Activated CD4-positive, alpha-beta T cell treated with anti-CD3 and anti-CD28 coated beads, Interleukin-2, amount 10 ng/mL, durations not matched to agents 7 days and 5 days (primary cell): ENCODE data around the gene EPB41L4B. TPM values are rescaled to one million over a fixed set of nuclear protein-coding genes. Genes with fewer than 3 reads are reported as not detected.
"Not testable (repeated sequence)": the region's sequence is repeated elsewhere in the genome, so short reads cannot be mapped to it uniquely, and the experiment has no call there.

Source experiments
- CTCF ChIA-PET: fragments of 350-600 bp; sonication (Branson Sonifier 250); formaldehyde crosslinking; loops from one replicate; lab custom pipeline; 2021; ENCODE audit warnings: antibody characterized with exemption; lab: Charles Lee
- POLR2A ChIA-PET: fragments of 350-600 bp; sonication (Branson Sonifier 250); formaldehyde crosslinking; loops from one replicate; lab custom pipeline; 2021; ENCODE audit warnings: antibody characterized with exemption; lab: Charles Lee
- DNase-seq: peaks from one replicate; pipeline ENCODE4 v3.0.0-alpha.2; 2020
- H3K27ac Mint-ChIP-seq: one replicate; pipeline ENCODE4 v1.8.0; 2021; ENCODE audit warnings: mild to moderate bottlenecking, moderate library complexity, mixed read lengths
- H3K27me3 Mint-ChIP-seq: one replicate; pipeline ENCODE4 v1.8.0; 2021; ENCODE audit warnings: mixed read lengths
- H3K36me3 Mint-ChIP-seq: one replicate; pipeline ENCODE4 v1.8.0; 2021; ENCODE audit warnings: low read depth, mixed read lengths
- H3K4me1 Mint-ChIP-seq: one replicate; pipeline ENCODE4 v1.8.0; 2021; ENCODE audit warnings: mixed read lengths
- H3K4me3 Mint-ChIP-seq: one replicate; pipeline ENCODE4 v1.8.0; 2021; ENCODE audit warnings: mild to moderate bottlenecking, moderate library complexity, mixed read lengths
- H3K9me3 Mint-ChIP-seq: one replicate; pipeline ENCODE4 v1.8.0; 2021; ENCODE audit warnings: mixed read lengths
- total RNA-seq, 2 experiments: library from RNA; stranded (reverse); gene quantifications; one replicate each; pipeline ENCODE4 v1.2.3, GENCODE V29; 2021

Gene EPB41L4B
- total RNA-seq, result not detected

GRCh38 chr9:109320742-109321448, at the start of gene EPB41L4B:
Gene EPB41L4B, minus strand, starts transcription at chr9:109321059. Its CDS starts 613 bp downstream, at chr9:109320446.
- no peak within 1 kb of the TSS for H3K27ac Mint-ChIP-seq
- H3K4me1 Mint-ChIP-seq, result peaks cover 13% of the 10 kb centered on the region
- DNase-seq, result peak; percentile 91
- ChIA-PET POLR2A (no interaction called here), CTCF (no interaction called here)
- no peaks in the 10 kb centered on the region for H3K9me3 Mint-ChIP-seq
- H3K36me3 Mint-ChIP-seq, result no peaks in the 10 kb centered on the region
- H3K27me3 Mint-ChIP-seq, result peaks cover 59% of the 10 kb centered on the region
- peak within 1 kb of the TSS; percentile 72 for H3K4me3 Mint-ChIP-seq

- POLR2A ChIA-PET, result no interaction called here
- no peak overlapping the region for H3K27ac Mint-ChIP-seq
- no peak for DNase-seq
Observed at GRCh38 chr9:109369285-109369684, 48.4 kb upstream of the EPB41L4B start.

GRCh38 chr9:109360771-109361170, 39.9 kb upstream of the EPB41L4B start:
- H3K27me3 Mint-ChIP-seq, result peaks cover 10% of the 10 kb centered on the region
- H3K9me3 Mint-ChIP-seq, result no peaks in the 10 kb centered on the region
- ChIA-PET POLR2A (no interaction called here), CTCF (no interaction called here)
- no peaks in the 10 kb centered on the region for H3K4me1 Mint-ChIP-seq
- no peaks in the 10 kb centered on the region for H3K36me3 Mint-ChIP-seq
- no peak overlapping the region for H3K27ac Mint-ChIP-seq
- no peak for DNase-seq
- no peak overlapping the region for H3K4me3 Mint-ChIP-seq

More at GRCh38 chr9:109369285-109369684, 48.4 kb upstream of the EPB41L4B start:
- no peaks in the 10 kb centered on the region for H3K36me3 Mint-ChIP-seq
- peaks cover 8% of the 10 kb centered on the region for H3K27me3 Mint-ChIP-seq
- CTCF ChIA-PET, result no interaction called here
- H3K4me3 Mint-ChIP-seq, result no peak overlapping the region
- no peaks in the 10 kb centered on the region for H3K4me1 Mint-ChIP-seq
- H3K9me3 Mint-ChIP-seq, result peaks cover 3% of the 10 kb centered on the region

GRCh38 chr9:109358968-109359603, 38.2 kb upstream of the EPB41L4B start:
- H3K4me3 Mint-ChIP-seq, H3K36me3 Mint-ChIP-seq, H3K27ac Mint-ChIP-seq, H3K4me1 Mint-ChIP-seq, POLR2A ChIA-PET, H3K9me3 Mint-ChIP-seq, DNase-seq, H3K27me3 Mint-ChIP-seq: not testable (repeated sequence)
- CTCF ChIA-PET, result interaction anchor here (0.6 kb wide), 1 partner anchor 46 kb away, joined by 3 read pairs; no protein-coding TSS in a partner anchor

GRCh38 chr9:109355564-109356297, 34.9 kb upstream of the EPB41L4B start:
- Mint-ChIP-seq H3K9me3 (no peaks in the 10 kb centered on the region), H3K27me3 (peaks cover 2% of the 10 kb centered on the region), H3K27ac (no peak overlapping the region), H3K36me3 (no peaks in the 10 kb centered on the region), H3K4me1 (no peaks in the 10 kb centered on the region), H3K4me3 (no peak overlapping the region)
- POLR2A ChIA-PET, result no interaction called here
- CTCF ChIA-PET, result no interaction called here
- DNase-seq, result no peak

GRCh38 chr9:109354190-109354589, 33.3 kb upstream of the EPB41L4B start:
- CTCF ChIA-PET, result no interaction called here
- H3K36me3 Mint-ChIP-seq, result no peaks in the 10 kb centered on the region
- H3K9me3 Mint-ChIP-seq, result no peaks in the 10 kb centered on the region
- no peak overlapping the region for H3K27ac Mint-ChIP-seq
- DNase-seq, result no peak
- no peak overlapping the region for H3K4me3 Mint-ChIP-seq
- no peaks in the 10 kb centered on the region for H3K4me1 Mint-ChIP-seq
- POLR2A ChIA-PET, result no interaction called here
- H3K27me3 Mint-ChIP-seq, result no peaks in the 10 kb centered on the region

- peaks cover 4% of the 10 kb centered on the region for H3K27me3 Mint-ChIP-seq
- H3K4me1 Mint-ChIP-seq, result no peaks in the 10 kb centered on the region
- ChIA-PET POLR2A (interaction anchor here (0.5 kb wide), 1 partner anchor 1927 kb away, joined by 6 read pairs; no protein-coding TSS in a partner anchor), CTCF (interaction anchor here (0.6 kb wide), 1 partner anchor 727 kb away, joined by 4 read pairs; no protein-coding TSS in a partner anchor)
- DNase-seq, result no peak
- H3K4me3 Mint-ChIP-seq, result no peak overlapping the region
- H3K9me3 Mint-ChIP-seq, result no peaks in the 10 kb centered on the region
- no peak overlapping the region for H3K27ac Mint-ChIP-seq
- H3K36me3 Mint-ChIP-seq, result no peaks in the 10 kb centered on the region
Observed at GRCh38 chr9:109351032-109351431, 30.2 kb upstream of the EPB41L4B start.

GRCh38 chr9:109349421-109349846, 28.6 kb upstream of the EPB41L4B start:
- no peaks in the 10 kb centered on the region for H3K9me3 Mint-ChIP-seq
- peaks cover 4% of the 10 kb centered on the region for H3K27me3 Mint-ChIP-seq
- DNase-seq, result no peak
- POLR2A ChIA-PET, result no interaction called here
- no peak overlapping the region for H3K4me3 Mint-ChIP-seq
- H3K36me3 Mint-ChIP-seq, result no peaks in the 10 kb centered on the region
- no peak overlapping the region for H3K27ac Mint-ChIP-seq
- no peaks in the 10 kb centered on the region for H3K4me1 Mint-ChIP-seq
- CTCF ChIA-PET, result no interaction called here

GRCh38 chr9:109346904-109347303, 26.0 kb upstream of the EPB41L4B start:
- no peak for DNase-seq

GRCh38 chr9:109344866-109345265, 24.0 kb upstream of the EPB41L4B start:
- Mint-ChIP-seq H3K27me3 (peaks cover 4% of the 10 kb centered on the region), H3K9me3 (no peaks in the 10 kb centered on the region), H3K4me3 (no peak overlapping the region), H3K4me1 (no peaks in the 10 kb centered on the region), H3K36me3 (no peaks in the 10 kb centered on the region), H3K27ac (no peak overlapping the region)
- DNase-seq, result no peak
- ChIA-PET CTCF (no interaction called here), POLR2A (no interaction called here)

More at GRCh38 chr9:109346904-109347303, 26.0 kb upstream of the EPB41L4B start:
- no peaks in the 10 kb centered on the region for H3K36me3 Mint-ChIP-seq
- H3K9me3 Mint-ChIP-seq, result no peaks in the 10 kb centered on the region
- H3K27ac Mint-ChIP-seq, result no peak overlapping the region
- POLR2A ChIA-PET, result no interaction called here
- H3K4me1 Mint-ChIP-seq, result no peaks in the 10 kb centered on the region
- CTCF ChIA-PET, result no interaction called here
- no peak overlapping the region for H3K4me3 Mint-ChIP-seq
- peaks cover 4% of the 10 kb centered on the region for H3K27me3 Mint-ChIP-seq

- H3K4me3 Mint-ChIP-seq, result no peak overlapping the region
- no peak for DNase-seq
- H3K9me3 Mint-ChIP-seq, result no peaks in the 10 kb centered on the region
- no peaks in the 10 kb centered on the region for H3K4me1 Mint-ChIP-seq
- H3K27ac Mint-ChIP-seq, result no peak overlapping the region
- ChIA-PET CTCF (no interaction called here), POLR2A (no interaction called here)
- H3K36me3 Mint-ChIP-seq, result no peaks in the 10 kb centered on the region
- H3K27me3 Mint-ChIP-seq, result no peaks in the 10 kb centered on the region
Observed at GRCh38 chr9:109342878-109343277, 22.0 kb upstream of the EPB41L4B start.

- H3K36me3 Mint-ChIP-seq, result no peaks in the 10 kb centered on the region
- H3K4me1 Mint-ChIP-seq, result no peaks in the 10 kb centered on the region
- ChIA-PET POLR2A (no interaction called here), CTCF (no interaction called here)
- DNase-seq, result no peak
- H3K4me3 Mint-ChIP-seq, result no peak overlapping the region
- H3K9me3 Mint-ChIP-seq, result no peaks in the 10 kb centered on the region
- H3K27ac Mint-ChIP-seq, result no peak overlapping the region
- no peaks in the 10 kb centered on the region for H3K27me3 Mint-ChIP-seq
Observed at GRCh38 chr9:109341561-109341960, 20.7 kb upstream of the EPB41L4B start.

GRCh38 chr9:109340979-109341378, 20.1 kb upstream of the EPB41L4B start:
- H3K4me1 Mint-ChIP-seq, POLR2A ChIA-PET, H3K27ac Mint-ChIP-seq, H3K9me3 Mint-ChIP-seq, H3K27me3 Mint-ChIP-seq, CTCF ChIA-PET, H3K36me3 Mint-ChIP-seq, H3K4me3 Mint-ChIP-seq, DNase-seq: not testable (repeated sequence)
